ENCODE results near the gene LYZL1.
"Not testable (repeated sequence)": the region's sequence is repeated elsewhere in the genome, so short reads cannot be mapped to it uniquely, and the experiment has no call there.

LYZL1 gene

DNA sequence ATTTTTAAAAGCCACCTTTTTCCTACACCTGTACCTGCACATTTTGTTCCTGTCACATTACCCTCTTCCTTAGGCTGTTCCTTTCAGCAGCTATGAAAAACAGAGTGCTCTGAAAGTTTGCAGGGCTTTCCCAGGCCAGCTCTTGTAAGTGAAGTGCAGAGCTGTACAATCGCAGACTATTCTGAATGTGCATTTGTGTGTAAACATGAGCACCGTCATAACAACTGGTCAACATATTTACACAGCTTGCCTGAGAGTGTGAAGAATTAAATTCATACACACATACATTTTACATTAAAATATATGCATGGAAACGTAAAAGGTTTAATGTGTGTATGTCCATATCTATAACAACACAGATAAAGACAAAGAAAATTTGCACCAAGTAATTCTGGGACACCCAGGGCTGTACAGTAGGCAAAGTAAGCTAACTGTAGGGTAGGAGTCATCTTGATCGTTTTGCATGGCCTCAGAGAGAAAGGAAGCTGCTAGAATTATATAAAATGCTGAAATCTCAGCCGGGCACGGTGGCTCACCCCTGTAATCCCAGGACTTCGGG is 23.6 kb upstream of the LYZL1 start:
- no peak for DNase-seq

DNA sequence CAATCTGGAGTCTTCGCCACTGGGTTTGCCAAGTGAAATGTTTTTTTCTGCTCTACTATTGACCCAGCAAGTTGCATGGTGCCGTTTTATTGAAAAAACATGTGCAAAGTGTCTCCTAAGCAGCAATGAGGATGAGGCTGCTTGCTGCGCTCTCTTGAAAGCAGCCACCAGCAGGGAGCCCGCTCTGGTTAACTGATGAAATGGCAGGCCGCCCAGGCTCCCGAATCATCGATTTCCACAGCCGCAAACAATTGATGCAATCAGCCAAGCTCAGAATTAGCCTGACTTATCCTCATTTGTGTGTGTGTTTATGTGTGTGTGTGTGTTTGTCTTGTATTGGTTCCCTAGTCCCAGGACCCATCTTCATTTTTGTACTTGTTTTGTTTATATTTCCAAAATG is 22.2 kb upstream of the LYZL1 start:
- DNase-seq = no peak

DNA sequence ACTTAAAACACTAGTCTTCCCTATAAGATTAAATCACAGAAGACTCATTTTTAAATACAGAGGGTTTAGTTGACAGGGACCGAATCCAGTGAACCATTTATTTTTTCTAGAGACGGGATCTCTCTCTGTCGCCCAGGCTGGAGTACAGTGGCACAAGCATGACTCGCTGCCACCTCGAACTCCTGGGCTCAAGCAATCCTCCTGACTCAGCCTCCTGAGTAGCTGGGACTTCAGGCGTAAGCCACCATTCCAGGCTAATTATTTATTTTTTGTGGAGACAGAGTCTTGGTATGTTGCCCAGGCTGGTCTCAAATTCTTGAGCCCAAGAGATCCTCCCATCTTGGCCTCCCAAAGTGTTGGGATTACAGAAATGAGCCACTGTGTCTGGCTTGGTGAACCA is 20.9 kb upstream of the LYZL1 start:
- DNase-seq = no peak

DNA sequence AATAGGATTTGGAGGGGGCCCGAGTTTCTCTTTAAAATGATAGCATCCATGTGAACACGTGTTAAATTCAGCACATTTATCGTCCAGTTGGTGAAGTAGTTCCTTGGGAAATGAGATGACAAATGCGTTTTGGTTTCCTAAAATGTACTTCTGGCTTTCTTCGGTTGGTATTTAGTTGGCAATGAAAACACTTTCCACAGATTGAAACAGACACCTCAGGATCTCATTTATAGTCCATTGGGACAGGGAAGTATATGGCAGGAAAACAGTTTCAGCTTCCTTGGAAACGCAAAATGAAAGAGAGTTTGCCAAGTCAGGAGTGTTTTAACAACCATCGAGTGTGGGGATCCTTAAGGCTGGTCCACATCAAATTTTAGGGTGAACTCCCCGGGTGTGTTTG is 19.4 kb upstream of the LYZL1 start:
- DNase-seq = no peak

DNA sequence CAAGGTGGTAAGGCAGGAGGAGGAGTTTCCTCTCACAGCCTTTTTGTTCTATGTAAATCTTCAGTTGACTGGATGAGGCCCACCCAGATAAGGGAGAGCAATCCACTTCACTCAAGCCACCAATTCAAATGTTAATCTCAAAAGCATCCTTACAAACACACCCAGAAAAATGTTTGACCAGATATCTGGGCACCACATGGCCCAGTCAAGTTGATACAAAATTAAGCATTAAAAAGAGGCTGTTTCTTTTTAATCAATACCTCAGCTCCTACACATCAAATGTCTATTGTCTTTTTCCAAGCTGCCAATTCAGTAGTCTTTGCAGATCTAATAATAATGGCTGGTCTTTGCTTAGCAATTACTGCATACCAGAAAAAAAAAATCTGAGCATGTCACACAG is 18.0 kb upstream of the LYZL1 start:
- no peak for DNase-seq

DNA sequence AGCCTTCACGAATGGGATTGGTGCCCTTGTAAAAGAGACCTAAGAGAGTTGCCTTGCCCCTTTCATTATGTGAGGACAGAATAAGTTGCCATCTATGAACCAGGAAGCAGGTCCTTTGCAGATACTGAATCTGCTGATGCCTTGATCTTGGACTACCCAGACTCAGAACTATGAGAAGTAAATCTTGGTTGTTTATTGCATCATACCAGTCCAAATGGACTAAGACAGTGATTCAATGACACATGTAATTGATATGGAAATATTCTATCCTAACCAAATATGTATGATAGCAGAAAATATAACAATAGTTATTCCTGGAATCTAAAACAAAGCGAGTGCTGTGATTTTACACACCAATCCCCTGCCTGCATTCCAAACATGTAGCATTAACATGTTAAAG is 17.0 kb upstream of the LYZL1 start:
- DNase-seq = no peak

DNA sequence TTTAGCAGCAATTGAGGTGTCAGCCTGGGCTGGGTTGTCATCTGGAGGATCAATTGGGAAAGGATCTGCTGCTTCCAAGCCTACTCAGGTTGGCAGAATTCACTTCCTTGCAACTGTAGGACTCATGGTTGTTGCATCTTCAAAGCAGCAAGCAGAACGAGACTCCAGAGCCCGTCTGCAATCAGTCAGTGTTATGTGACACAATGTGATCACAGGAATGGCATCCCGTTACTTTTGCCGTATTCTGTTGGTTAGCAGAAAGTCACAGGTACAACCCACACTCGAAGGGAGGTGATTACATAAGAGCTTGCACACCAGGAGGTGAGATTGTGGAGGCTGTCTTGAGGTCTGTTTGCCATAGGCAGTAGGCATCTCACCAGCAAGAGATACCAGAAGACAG is 15.4 kb upstream of the LYZL1 start:
- DNase-seq = no peak

DNA sequence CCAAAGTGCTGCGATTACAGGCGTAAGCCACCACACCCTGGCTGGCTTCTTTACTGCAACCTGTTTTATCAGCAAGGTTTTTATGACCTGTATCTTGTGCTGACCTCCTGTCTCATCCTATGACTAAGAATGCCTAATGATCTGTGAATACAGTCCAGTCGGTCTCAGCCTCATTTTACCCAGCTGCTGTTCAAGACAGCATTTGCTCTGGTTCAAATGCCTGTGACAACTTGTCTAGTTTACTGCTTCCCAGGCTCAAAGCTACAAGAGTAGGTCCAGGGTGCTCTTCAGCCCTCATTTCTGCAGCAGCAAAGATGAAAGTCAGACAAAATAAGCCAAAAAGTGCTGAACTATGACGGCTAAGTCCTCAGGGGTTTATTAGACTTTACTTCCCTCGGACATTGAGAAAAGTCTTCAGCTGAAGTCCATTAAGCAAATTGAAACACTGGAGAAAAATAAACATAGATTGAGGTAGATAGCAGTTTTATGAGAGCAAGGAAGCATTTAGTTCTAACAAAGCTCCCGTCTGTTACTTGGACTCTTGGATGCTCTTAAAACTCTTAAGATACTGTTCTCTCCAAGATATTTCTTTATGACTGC is 12.5 kb upstream of the LYZL1 start:
- DNase-seq = no peak

DNA sequence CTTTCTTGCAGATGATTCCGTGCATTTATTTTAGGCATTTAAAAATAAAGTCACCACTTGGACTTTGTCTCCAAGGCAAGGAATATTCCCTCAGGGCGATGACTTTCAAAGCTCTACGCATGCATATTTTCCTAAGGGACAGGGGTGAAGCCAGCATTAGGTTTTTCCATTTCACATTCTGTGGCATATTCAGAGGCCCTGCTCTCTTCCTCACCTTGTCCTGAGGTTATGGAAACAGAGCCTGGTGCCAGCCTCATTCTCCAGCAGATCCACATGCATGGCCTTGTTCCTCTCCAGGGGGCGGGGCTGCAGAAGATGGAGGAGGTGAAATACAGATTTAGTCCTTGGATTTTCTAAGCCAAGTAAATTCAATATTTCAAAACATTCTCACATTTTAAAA is 11.6 kb upstream of the LYZL1 start:
- DNase-seq = no peak

DNA sequence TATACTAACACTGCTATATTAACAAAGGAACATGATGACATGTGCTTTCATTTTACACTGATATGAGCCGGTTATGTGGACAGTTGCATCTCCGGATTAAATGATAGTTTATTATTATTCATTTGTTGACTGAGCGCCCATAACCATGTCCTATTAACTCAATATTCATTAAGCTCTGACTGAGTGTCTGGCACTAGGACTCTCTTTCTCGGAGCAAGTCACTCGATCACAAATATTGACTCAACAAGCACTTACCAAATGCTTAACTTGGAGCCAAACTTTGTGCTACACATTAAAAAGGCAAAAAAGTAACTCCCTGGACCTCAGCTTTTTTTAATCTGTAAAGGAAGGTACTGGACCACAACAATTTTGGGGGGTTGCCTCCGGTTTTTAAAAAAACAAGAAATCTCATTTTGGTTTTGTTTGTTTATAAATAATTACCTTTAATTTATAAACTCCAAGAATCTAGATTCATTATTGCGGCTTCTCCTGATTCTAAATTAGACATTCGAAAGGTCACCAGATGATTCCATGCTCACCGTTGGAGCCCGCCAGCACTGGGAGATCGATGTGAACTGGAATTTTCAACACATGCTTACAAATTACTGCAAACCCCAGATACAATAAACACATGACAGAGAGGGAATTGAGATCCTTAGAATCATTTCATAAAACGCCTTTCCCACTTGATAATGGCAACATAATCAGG is 8.9 kb upstream of the LYZL1 start:
- DNase-seq = no peak

DNA sequence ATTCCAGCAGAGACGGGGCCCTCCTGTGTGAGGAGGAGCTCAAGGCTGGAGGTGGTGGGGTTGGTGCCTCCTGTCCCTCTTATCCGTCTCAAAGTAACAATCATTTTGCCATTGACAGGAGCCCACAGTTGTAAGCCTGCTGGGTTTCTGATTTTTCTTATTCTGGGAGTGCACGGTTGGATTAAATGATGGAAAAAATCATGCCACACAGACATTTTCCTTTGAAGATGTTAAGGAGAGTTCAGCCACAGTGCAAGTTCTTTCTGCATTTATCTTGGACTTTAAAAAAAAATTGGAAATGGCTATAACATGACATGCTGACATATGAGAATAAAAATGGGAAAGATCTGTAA is 8.4 kb upstream of the LYZL1 start:
- no peak for DNase-seq

DNA sequence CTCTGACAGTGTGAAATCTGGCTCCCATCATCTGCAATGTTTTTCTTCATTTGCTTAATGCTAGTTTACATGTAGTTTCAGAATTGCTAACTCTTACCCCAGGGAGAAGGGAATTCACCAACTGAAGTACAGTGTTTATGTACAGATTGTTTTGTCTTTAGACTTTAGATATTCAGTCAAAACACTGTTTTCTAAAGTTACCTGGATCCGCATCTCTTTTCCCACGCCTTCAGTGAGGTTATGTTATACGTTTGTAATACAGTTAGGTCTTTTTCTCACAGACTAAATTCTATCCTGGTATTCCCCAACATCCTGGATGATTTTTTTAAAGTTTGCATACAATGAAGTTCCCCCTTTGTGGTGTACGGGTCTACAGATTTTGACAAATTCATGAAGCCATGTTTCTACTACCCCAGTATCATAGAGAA is 3.2 kb upstream of the LYZL1 start:
- no peak for DNase-seq

DNA sequence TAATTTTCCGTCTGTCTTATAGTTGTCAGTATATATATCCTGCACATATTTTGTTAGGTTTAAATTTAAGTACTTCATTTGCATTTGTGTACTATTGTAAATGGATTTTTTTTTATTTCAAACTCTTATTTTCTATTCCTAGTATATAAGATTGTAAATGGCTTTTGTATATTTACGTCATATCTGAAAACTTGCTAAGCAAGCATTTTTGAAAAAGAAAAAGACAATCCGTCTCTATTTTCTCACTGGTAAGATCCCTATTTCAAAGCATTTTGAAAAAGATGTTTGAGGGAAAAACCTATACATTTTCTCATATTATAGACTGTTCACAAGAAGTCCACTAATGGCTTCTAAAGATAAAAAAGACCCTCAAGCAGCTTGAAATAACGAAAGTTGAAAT is 1.2 kb upstream of the LYZL1 start:
- DNase-seq = no peak

DNA sequence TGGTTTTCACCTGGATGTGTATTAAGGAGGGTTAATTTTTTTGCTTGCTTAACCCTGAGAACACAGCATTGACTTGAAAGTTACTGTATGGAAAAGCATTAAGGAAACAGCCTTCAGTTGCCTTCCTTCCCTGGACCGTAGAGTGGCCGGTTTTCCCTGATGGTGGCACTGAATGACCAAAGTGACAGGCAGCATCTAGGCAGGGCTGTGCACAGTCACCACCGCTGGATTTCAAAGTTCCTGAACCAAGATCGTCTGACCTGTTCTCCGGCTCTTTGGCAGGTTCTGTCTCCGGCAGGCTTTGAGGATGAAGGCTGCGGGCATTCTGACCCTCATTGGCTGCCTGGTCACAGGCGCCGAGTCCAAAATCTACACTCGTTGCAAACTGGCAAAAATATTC is 2.7 kb downstream of the LYZL1 start:
- not testable (repeated sequence) for DNase-seq

DNA sequence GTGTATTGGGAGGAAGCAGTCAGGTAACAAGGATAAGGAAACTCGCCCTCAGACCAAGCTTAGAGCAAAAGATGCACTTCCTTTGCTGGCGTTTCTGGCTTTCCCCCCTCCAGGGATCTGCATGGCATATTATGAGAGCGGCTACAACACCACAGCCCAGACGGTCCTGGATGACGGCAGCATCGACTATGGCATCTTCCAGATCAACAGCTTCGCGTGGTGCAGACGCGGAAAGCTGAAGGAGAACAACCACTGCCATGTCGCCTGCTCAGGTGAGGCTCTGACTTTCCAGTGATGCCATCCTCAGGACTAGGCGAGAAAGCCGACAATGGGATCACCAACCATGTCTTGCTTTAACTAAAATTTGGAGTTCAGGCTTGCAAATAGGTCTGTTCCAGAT is 3.5 kb downstream of the LYZL1 start:
- DNase-seq = not testable (repeated sequence)

DNA sequence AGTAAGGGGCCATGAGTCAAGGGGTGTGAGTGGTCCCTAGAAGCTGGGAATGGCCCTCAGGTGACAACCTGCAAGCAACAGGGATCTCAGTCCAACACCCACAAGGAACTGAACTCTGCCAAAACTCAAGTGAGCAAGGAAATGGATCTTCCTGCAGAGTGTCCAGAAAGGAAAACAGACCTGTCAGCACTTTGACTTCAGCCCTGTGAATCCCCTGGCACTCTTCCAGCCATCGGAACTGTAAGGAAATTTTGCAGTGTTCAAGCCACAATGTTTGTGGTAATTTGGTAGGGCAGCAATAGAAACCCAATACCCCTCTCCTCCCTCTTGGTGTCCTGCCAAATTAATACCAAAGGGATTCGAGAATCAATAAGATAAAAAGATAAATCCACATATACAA is 6.9 kb downstream of the LYZL1 start:
- no peak for DNase-seq

DNA sequence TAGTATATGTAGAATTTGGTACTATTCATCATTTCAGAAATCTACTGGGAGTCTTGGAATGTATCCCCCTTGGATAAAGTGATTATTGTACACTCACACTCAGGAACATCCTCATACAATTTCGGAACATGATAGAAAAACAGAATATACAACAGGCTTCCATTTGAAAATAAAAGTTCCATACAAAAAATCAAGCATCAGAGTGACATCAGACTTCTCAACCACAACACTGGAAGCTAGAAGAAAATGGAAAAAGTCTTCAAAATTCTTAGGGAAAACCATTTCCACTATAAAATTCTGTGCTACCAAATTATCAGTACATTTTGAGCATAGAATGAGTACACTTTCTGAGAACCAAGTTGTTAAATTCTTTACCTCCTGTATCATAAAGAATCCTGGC is 8.8 kb downstream of the LYZL1 start:
- no peak for DNase-seq

DNA sequence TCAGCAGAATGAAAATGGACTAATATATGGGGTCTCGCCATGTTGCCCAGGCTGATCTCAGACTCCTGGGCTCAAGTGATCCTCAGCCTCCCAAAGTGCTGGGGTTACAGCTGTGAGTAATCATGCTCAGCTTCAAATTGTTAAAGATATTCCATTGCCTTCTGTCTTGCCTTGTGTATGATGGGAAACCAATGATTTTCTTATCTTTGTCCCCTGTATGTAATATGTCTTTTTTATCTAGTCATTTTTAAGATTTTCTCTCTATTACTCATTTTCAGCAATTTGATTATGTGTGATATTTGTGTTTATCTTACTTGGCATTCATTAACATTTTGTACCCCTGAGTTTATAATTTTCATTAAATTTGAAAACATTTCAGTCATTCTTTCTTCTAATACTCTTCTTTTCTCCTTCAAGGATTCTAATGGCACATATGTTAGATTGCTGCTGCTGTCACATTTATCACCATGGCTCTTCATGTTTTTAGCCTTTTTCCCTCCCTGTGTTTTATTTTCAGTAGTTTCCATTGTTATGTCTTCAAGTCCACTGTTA is 12.6 kb downstream of the LYZL1 start:
- no peak for DNase-seq

DNA sequence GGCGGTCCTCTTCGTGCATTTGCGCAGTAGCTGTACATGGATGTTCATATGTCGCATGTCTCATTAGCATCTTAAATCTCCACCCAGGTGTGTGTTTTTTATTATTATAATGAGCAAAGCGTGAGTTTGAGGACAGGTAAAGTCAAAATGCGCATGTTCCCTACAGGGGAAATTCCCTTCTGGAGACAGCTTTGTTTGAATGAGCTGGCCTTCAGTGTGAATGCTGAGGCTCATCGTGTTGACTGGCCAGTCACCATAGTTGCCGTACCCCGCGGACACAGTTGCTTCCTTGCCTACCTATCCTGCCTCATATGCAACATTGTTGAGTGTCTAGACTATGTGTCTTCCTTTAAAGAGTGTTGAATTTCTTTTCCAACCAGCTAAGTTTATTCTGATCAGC is 13.6 kb downstream of the LYZL1 start:
- no peak for DNase-seq

DNA sequence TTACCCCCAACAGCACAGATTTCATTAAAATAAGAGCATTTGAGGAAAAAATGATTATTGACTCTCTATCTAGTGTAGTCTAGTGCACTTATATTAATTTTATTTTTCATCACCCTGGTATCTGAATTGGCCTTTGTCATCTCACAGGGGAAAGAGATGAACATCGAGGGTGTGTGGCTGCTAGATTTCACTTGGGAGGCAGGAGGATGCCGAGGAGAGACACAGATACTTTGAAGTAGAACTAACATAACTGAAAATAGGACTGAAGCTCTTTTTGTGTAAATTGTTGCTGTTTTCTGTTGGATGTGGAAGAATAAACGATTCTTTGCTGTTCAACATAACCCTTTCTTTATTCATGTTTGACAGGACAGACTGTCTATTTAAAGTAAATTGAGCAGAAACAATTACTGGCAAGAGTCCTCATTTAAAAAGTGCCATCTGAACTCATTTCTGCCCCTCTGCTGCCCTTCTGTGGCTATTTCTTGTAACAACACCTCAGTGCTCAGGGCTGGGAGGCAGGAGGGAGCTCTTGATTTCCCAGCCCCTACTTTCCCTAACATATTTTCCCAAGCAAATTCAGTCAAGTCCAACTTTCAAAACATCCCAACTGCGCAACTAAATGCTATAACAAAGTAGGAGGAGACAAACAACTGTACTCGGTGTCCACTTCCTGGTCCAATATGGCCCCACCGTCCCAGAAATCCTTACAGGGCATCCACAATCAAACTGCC is 15.6 kb downstream of the LYZL1 start:
- DNase-seq = peak; percentile 15

DNA sequence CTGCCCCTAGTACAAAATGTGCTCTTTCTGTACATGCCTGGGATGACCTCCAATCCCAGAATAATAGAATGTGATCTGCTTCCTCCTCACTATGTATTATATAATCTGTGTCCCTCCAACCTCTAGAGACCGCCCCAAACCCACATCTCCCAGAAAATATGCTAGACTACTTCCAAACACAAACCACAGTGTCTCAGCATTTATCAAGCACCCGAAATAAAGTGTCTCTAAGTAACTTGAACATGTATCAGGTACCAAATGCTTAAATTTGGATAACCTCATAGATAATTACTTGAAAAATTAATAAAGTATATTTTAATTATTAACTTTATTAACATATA is 16.1 kb downstream of the LYZL1 start:
- no peak for DNase-seq

DNA sequence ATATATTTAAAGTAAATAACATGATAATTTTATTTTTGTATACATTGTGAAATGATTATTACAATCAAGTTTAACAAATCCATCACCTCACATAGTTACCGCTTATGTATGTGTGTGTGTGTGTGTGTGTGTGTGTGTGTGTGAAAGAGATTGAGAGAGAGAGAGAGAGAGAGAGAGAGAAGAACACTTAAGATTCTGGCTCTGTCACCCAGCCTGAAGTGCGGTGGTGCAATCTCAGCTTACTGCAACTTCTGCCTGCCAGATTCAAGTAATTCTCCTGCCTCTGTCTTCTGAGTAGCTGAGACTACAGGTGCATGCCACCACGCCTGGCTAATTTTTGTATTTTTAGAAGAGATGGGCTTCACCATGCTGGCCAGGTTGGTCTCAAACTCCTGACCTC is 17.8 kb downstream of the LYZL1 start:
- no peak for DNase-seq

DNA sequence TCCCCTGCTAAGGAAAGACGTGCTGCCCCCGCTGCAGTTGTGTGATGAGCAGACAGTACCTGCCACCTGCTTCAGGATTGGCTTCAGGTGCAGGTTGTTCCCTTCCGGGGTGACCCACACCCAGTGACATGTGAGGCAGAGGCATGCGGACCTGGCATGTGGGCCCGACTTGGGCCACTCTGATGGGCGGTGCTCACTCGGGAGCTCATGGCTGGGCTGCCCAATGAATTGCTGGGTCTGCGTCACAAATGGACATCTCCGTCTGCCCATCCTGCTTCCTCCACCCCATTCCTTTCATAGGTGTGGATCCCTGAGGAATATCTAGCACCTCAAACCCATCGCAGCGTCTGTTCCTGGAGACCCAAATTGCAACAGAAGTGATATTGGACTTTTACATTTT is 19.3 kb downstream of the LYZL1 start:
- not testable (repeated sequence) for DNase-seq

DNA sequence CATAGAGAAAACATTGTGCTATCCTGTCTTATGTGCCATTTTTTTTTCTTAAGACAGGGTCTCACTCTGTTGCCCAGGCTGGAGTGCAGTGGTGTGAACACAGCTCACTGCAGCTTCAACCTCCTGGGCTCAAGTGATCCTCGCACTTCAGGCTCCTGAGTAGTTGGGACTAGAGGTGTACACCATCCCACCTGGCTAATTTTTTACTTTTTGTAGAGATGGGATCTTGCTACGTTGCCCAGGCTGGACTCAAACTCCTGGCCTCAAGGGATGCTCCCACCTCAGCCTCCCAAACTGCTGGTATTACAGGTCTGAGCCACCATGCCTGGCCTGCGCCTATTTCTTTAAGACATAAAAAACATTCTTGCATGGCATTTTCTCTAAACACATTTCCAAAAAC is 20.6 kb downstream of the LYZL1 start:
- DNase-seq = no peak

All from CD4-positive, alpha-beta T cell treated with Interleukin-6 for 4 hours (primary cell).